WTC11 (cell line): Measurements from ENCODE around the gene DPF1.

Experiments
- AFF4 ChIP-seq: sonication (generic); formaldehyde crosslinking; IDR thresholded peaks from 2 replicates; pipeline ENCODE4 v1.8.1; 2023; ENCODE audit warnings: mild to moderate bottlenecking, missing genetic modification reagents, borderline replicate concordance
- CTCF ChIP-seq: fragments of 200-600 bp; IDR thresholded peaks from 2 replicates; pipeline ENCODE4 v1.8.0; 2022; ENCODE audit warnings: antibody characterized with exemption
- E2F4 ChIP-seq: sonication (generic); formaldehyde crosslinking; IDR thresholded peaks from 2 replicates; pipeline ENCODE4 v1.8.1; 2022; ENCODE audit warnings: low read depth, mild to moderate bottlenecking, moderate library complexity, missing genetic modification reagents, borderline replicate concordance
- FOXJ3 ChIP-seq: sonication (generic); formaldehyde crosslinking; IDR thresholded peaks from 2 replicates; pipeline ENCODE4 v1.9.0; 2021; ENCODE audit warnings: missing genetic modification reagents, mild to moderate bottlenecking, borderline replicate concordance
- ZBTB43 ChIP-seq: sonication (generic); formaldehyde crosslinking; IDR thresholded peaks from 2 replicates; pipeline ENCODE4 v1.8.1; 2023; ENCODE audit warnings: mild to moderate bottlenecking, missing genetic modification reagents

- no peak for TF ChIP-seq CTCF
- no peak for TF ChIP-seq FOXJ3
- TF ChIP-seq ZBTB43 (CRISPR knock-in tag), result no peak
- no peak for TF ChIP-seq E2F4 (CRISPR knock-in tag)
- TF ChIP-seq AFF4 (CRISPR knock-in tag), result no peak
These were observed 49.5 kb upstream of the DPF1 start for GRCh38 chr19:38273499-38273898.
